Measurements from ENCODE around the gene ZBTB39.
"Not testable (repeated sequence)": the region's sequence is repeated elsewhere in the genome, so short reads cannot be mapped to it uniquely, and the experiment has no call there.

ZBTB39 gene

GRCh38 chr12:56977361-56977760, 29.0 kb downstream of the ZBTB39 start:
- not testable (repeated sequence) for DNase-seq

- DNase-seq = not testable (repeated sequence)
Observed at GRCh38 chr12:56974224-56974623, 32.1 kb downstream of the ZBTB39 start.

GRCh38 chr12:56968910-56969309, 37.4 kb downstream of the ZBTB39 start:
- DNase-seq = not testable (repeated sequence)

GRCh38 chr12:56965997-56966642, 40.2 kb downstream of the ZBTB39 start:
- not testable (repeated sequence) for DNase-seq

- not testable (repeated sequence) for DNase-seq
Observed at GRCh38 chr12:56965124-56965523, 41.2 kb downstream of the ZBTB39 start.

- not testable (repeated sequence) for DNase-seq
Observed at GRCh38 chr12:56963557-56963956, 42.8 kb downstream of the ZBTB39 start.

- DNase-seq = not testable (repeated sequence)
Observed at GRCh38 chr12:56962247-56962646, 44.1 kb downstream of the ZBTB39 start.

- DNase-seq = no peak
Observed at GRCh38 chr12:56958422-56958821, 47.9 kb downstream of the ZBTB39 start.

GRCh38 chr12:56957229-56958052, 48.9 kb downstream of the ZBTB39 start, which contains the start of gene RDH16:
Gene RDH16 (minus strand): TSS chr12:56957608. CDS start chr12:56957462, 146 bp downstream.
- DNase-seq = no peak

GRCh38 chr12:56955631-56956256, 50.6 kb downstream of the ZBTB39 start:
- DNase-seq = no peak

GRCh38 chr12:56954958-56955355, 51.4 kb downstream of the ZBTB39 start:
- no peak for DNase-seq

- DNase-seq = no peak
Observed at GRCh38 chr12:56954057-56954957, 52.0 kb downstream of the ZBTB39 start.

- DNase-seq = no peak
Observed at GRCh38 chr12:56953314-56953713, 53.0 kb downstream of the ZBTB39 start.

- no peak for DNase-seq
Observed at GRCh38 chr12:56951582-56952339, 54.6 kb downstream of the ZBTB39 start.

GRCh38 chr12:56948881-56949280, 57.5 kb downstream of the ZBTB39 start:
- DNase-seq = no peak

Measured in NCI-H2107 (cell line).